Activated CD4-positive, CD25-positive, alpha-beta regulatory T cell treated with anti-CD3 and anti-CD28 coated beads, Interleukin-2, amount 50 U/mL, for 16 hours (primary cell): ENCODE results near the gene NECTIN4.
A peak's percentile ranks its signal among the peaks of the same experiment; 100 is the strongest.
"Not testable (repeated sequence)": the region's sequence is repeated elsewhere in the genome, so short reads cannot be mapped to it uniquely, and the experiment has no call there.

Source experiments
- DNase-seq: peaks from one replicate; pipeline ENCODE4 v3.0.0-alpha.2; 2020; ENCODE audit warnings: low read depth, low spot score

Gene NECTIN4

GRCh38 chr1:161082483-161082882 lies 6.9 kb downstream of the NECTIN4 start:
- DNase-seq: no peak

- no peak for DNase-seq
Observed at GRCh38 chr1:161081519-161081918, 7.8 kb downstream of the NECTIN4 start.

GRCh38 chr1:161080441-161081405 lies 8.6 kb downstream of the NECTIN4 start:
- no peak for DNase-seq

- DNase-seq: no peak
Observed at GRCh38 chr1:161079436-161080110, 9.8 kb downstream of the NECTIN4 start.

GRCh38 chr1:161077426-161077825 lies 11.9 kb downstream of the NECTIN4 start:
- no peak for DNase-seq

- DNase-seq: no peak
Observed at GRCh38 chr1:161076410-161076809, 12.9 kb downstream of the NECTIN4 start.

- DNase-seq: no peak
Observed at GRCh38 chr1:161074676-161075368, 14.5 kb downstream of the NECTIN4 start.

- no peak for DNase-seq
Observed at GRCh38 chr1:161073474-161074121, 15.8 kb downstream of the NECTIN4 start.

GRCh38 chr1:161072751-161073449 lies 16.5 kb downstream of the NECTIN4 start:
- DNase-seq: no peak

- no peak for DNase-seq
Observed at GRCh38 chr1:161071886-161072371, 17.4 kb downstream of the NECTIN4 start.

- DNase-seq: no peak
Observed at GRCh38 chr1:161070761-161071160, 18.6 kb downstream of the NECTIN4 start.

- DNase-seq: peak; percentile 72
Observed at GRCh38 chr1:161069731-161070270, 19.6 kb downstream of the NECTIN4 start, which contains the start of gene ARHGAP30. TSS of gene ARHGAP30 (minus strand) at chr1:161069891. CDS start at chr1:161069624, 267 bp downstream.

GRCh38 chr1:161069241-161069640 lies 20.1 kb downstream of the NECTIN4 start:
- DNase-seq: no peak

- peak; percentile 56 for DNase-seq
Observed at GRCh38 chr1:161068306-161069234, 20.8 kb downstream of the NECTIN4 start.

- no peak for DNase-seq
Observed at GRCh38 chr1:161066694-161067093, 22.7 kb downstream of the NECTIN4 start.

- DNase-seq: not testable (repeated sequence)
Observed at GRCh38 chr1:161065681-161066080, 23.7 kb downstream of the NECTIN4 start.

GRCh38 chr1:161063936-161064335 lies 25.4 kb downstream of the NECTIN4 start:
- DNase-seq: not testable (repeated sequence)

GRCh38 chr1:161061419-161061818 lies 27.9 kb downstream of the NECTIN4 start:
- DNase-seq: no peak

- no peak for DNase-seq
Observed at GRCh38 chr1:161059293-161059692, 30.1 kb downstream of the NECTIN4 start.
